SK-N-SH (cell line): ENCODE measurements around the gene E2F3. TPM values are rescaled to one million over a fixed set of nuclear protein-coding genes. Genes with fewer than 3 reads are reported as not detected.

Source experiments
- CTCF ChIA-PET: fragments of 300-600, 350-600 bp; formaldehyde crosslinking; extraction: SDS; loops from one replicate; lab custom pipeline; 2021; lab: Yijun Ruan, JAX
- POLR2A ChIA-PET: fragments of 350-600 bp; sonication (Branson Sonifier 250); formaldehyde crosslinking; extraction: SDS; loops from one replicate; lab custom pipeline; 2020; ENCODE audit warnings: antibody characterized with exemption, inconsistent platforms; lab: Yijun Ruan, JAX
- DNase-seq: peaks from one replicate; pipeline ENCODE4 v3.0.0; 2012
- H2AFZ ChIP-seq: fragments of 200-600 bp; sonication (generic); 2 replicates; pipeline ENCODE4 v1.8.1; 2016; ENCODE audit warnings: antibody characterized with exemption, mild to moderate bottlenecking, low read depth
- H3F3A ChIP-seq: fragments of 200-600 bp; sonication (generic); replicated peaks from 2 replicates; pipeline ENCODE3; 2016; ENCODE audit warnings: antibody characterized with exemption, mild to moderate bottlenecking; ENCODE audit not compliant: insufficient read depth
- H3K27ac ChIP-seq, 2 experiments: fragments of 200-500 bp in 1 of 2; fragments of 200-600 bp in 1 of 2; sonication (Bioruptor generic) in 1 of 2; sonication (generic), shearing (Covaris generic) in 1 of 2; 2 replicates each; pipeline versions ENCODE4 v1.5.1 to v1.6.1; 2014 to 2016; ENCODE audit warnings: low read depth in 2 of 2, inconsistent platforms in 1 of 2, low read length in 1 of 2, mild to moderate bottlenecking in 1 of 2, mixed read lengths in 1 of 2
- H3K27me3 ChIP-seq: fragments of 200-600 bp; sonication (generic), shearing (Covaris generic); 2 replicates; pipeline ENCODE4 v1.6.1; 2016; ENCODE audit warnings: mixed run types; ENCODE audit not compliant: insufficient read depth
- H3K36me3 ChIP-seq, 2 experiments: fragments of 200-500 bp in 1 of 2; fragments of 200-600 bp in 1 of 2; sonication (Bioruptor generic) in 1 of 2; sonication (generic) in 1 of 2; replicated peaks in 1 of 2; 2 replicates each; pipeline versions ENCODE3 to v1.5.1; 2014 to 2016; ENCODE audit warnings: low read length in 1 of 2, mild to moderate bottlenecking in 1 of 2; ENCODE audit not compliant: insufficient read depth in 2 of 2, control insufficient read depth in 1 of 2
- H3K4me1 ChIP-seq, 2 experiments: fragments of 200-500 bp in 1 of 2; fragments of 200-600 bp in 1 of 2; sonication (Bioruptor generic) in 1 of 2; sonication (generic), shearing (Covaris generic) in 1 of 2; 2 replicates each; pipeline versions ENCODE4 v1.5.1 to v1.6.1; 2014 to 2016; ENCODE audit warnings: low read depth in 1 of 2, low read length in 1 of 2, mixed run types in 1 of 2; ENCODE audit not compliant: insufficient read depth in 2 of 2, control insufficient read depth in 1 of 2
- H3K4me2 ChIP-seq: fragments of 200-600 bp; sonication (generic), shearing (Covaris generic); 2 replicates; pipeline ENCODE4 v1.6.1; 2017; ENCODE audit warnings: mixed run types
- H3K4me3 ChIP-seq, 2 experiments: fragments of 200-500 bp in 1 of 2; fragments of 200-600 bp in 1 of 2; sonication (Bioruptor generic) in 1 of 2; sonication (generic), shearing (Covaris generic) in 1 of 2; 2 replicates each; pipeline versions ENCODE4 v1.5.1 to v1.8.1; 2014 to 2016; ENCODE audit warnings: low read depth in 2 of 2, inconsistent platforms in 1 of 2, low read length in 1 of 2, mild to moderate bottlenecking in 1 of 2, mixed read lengths in 1 of 2, moderate library complexity in 1 of 2
- H3K79me2 ChIP-seq: fragments of 200-600 bp; sonication (generic); 2 replicates; pipeline ENCODE4 v1.8.1; 2017; ENCODE audit warnings: mild to moderate bottlenecking; ENCODE audit not compliant: insufficient read depth
- H3K9ac ChIP-seq: fragments of 200-600 bp; sonication (generic); 2 replicates; pipeline ENCODE4 v1.6.1; 2017; ENCODE audit warnings: mixed run types
- H3K9me2 ChIP-seq: fragments of 200-600 bp; sonication (generic); 2 replicates; pipeline ENCODE4 v1.6.1; 2017; ENCODE audit warnings: mixed run types
- H3K9me3 ChIP-seq: fragments of 200-600 bp; sonication (generic); 2 replicates; pipeline ENCODE4 v1.6.1; 2017; ENCODE audit warnings: mixed run types, mild to moderate bottlenecking, moderate library complexity
- H4K20me1 ChIP-seq: fragments of 200-600 bp; sonication (generic); 2 replicates; pipeline ENCODE4 v1.6.1; 2017; ENCODE audit warnings: mild to moderate bottlenecking, mixed run types; ENCODE audit not compliant: insufficient read depth
- EP300 ChIP-seq, 2 experiments: IDR thresholded peaks; 2 replicates each; pipeline versions ENCODE4 v1.4.0 to v1.6.1; 2012; ENCODE audit warnings: borderline replicate concordance in 1 of 2, low read depth in 1 of 2, low read length in 1 of 2
- JUND ChIP-seq: IDR thresholded peaks from 2 replicates; pipeline ENCODE4 v1.4.0; 2012
- NFIC ChIP-seq: IDR thresholded peaks from 2 replicates; pipeline ENCODE4 v1.4.0; 2012; ENCODE audit warnings: borderline replicate concordance
- NRF1 ChIP-seq: IDR thresholded peaks from 2 replicates; pipeline ENCODE4 v1.6.1; 2012; ENCODE audit warnings: low read depth, mild to moderate bottlenecking, low read length
- POLR2AphosphoS5 ChIP-seq: IDR thresholded peaks from 2 replicates; pipeline ENCODE4 v1.6.1; 2012; ENCODE audit warnings: low read depth, low read length
- RAD21 ChIP-seq: IDR thresholded peaks from 2 replicates; pipeline ENCODE4 v1.6.1; 2012; ENCODE audit warnings: mild to moderate bottlenecking, low read length
- WGBS: methylation state at CpG from one replicate; pipeline ENCODE4 v1.1.6; 2017; ENCODE audit warnings: low lambda C conversion rate; 5-methylcytosine and 5-hydroxymethylcytosine counted together
- polyA plus RNA-seq, 3 experiments: library from polyadenylated mRNA; depleted of rRNA; stranded (reverse); fragments of >200 nt; gene quantifications; 2 replicates each; pipeline ENCODE4 v1.2.3, GENCODE V29; 2012
- TF ChIP-seq, protein P1 (sequence below): IDR thresholded peaks from 2 replicates; pipeline ENCODE4; 2012
- TF ChIP-seq, protein P2 (sequence below): fragments of 200-600 bp; sonication (generic); IDR thresholded peaks from 2 replicates; pipeline ENCODE4 v1.6.1; 2017; ENCODE audit warnings: antibody characterized with exemption, mild to moderate bottlenecking, moderate library complexity
- TF ChIP-seq, protein P3 (sequence below): IDR thresholded peaks from 2 replicates; pipeline ENCODE4 v1.4.0; 2012; ENCODE audit warnings: low read depth, borderline replicate concordance
- TF ChIP-seq, protein P4 (sequence below): fragments of 150-350 bp; IDR thresholded peaks from 2 replicates; pipeline ENCODE4 v1.6.1; 2017; ENCODE audit warnings: antibody characterized with exemption, low read length, low read depth, borderline replicate concordance
- TF ChIP-seq, protein P5 (sequence below): IDR thresholded peaks from 2 replicates; pipeline ENCODE4 v1.4.0; 2012; ENCODE audit warnings: low read depth

The E2F3 gene
- polyA plus RNA-seq, 1 of the 3 experiments (the other 2 are of a cell fraction): 12.7 TPM

DNA sequence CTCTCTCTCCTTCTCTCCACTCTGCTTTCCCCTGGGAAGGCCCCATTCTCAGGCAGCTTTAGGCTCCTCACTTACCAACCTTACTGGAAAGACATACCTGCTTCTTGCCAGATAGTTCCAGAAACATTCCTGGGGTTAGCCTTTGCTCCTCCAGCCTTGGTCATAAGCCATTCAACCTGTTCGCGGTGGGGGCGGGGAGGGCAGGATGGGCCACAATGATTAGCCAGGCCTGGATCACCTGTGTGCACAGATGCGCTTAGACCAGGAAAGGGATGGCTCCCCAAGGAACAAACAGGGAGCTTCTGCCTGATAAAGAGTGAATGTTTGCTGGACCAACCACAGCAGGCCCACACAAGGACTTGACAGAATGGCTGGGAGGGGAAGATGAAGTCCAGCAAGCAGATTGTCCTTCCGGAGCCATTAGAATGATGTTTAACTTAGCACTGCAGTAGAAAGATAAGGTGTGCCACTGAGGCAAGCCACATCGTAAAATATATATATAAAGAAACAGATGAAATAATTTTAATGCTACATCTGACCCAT is 74.9 kb downstream of the E2F3 start:
- Histone ChIP-seq H3K9ac (no peak overlapping the region), H2AFZ (no peak overlapping the region), H3K79me2 (peaks cover 87% of the 10 kb centered on the region), H3K4me3 (no peak overlapping the region), H3K27me3 (no peaks in the 10 kb centered on the region), H3K4me2 (no peak overlapping the region), H3F3A (peaks cover 4% of the 10 kb centered on the region), H3K36me3 (peaks cover 8 to 12% of the 10 kb centered on the region in 2 experiments), H3K27ac (no peak overlapping the region), H3K9me3 (no peaks in the 10 kb centered on the region), H3K4me1 (peaks cover 0 to 6% of the 10 kb centered on the region in 2 experiments; a peak in 1 of 4 replicates), H4K20me1 (peaks cover 60% of the 10 kb centered on the region), H3K9me2 (no peaks in the 10 kb centered on the region)
- no peak for DNase-seq
- WGBS: 93% methylated on average over 4 of the region's 6 CpGs
- ChIA-PET POLR2A (no interaction called here), CTCF (no interaction called here)
- TF ChIP-seq, protein P1, sequence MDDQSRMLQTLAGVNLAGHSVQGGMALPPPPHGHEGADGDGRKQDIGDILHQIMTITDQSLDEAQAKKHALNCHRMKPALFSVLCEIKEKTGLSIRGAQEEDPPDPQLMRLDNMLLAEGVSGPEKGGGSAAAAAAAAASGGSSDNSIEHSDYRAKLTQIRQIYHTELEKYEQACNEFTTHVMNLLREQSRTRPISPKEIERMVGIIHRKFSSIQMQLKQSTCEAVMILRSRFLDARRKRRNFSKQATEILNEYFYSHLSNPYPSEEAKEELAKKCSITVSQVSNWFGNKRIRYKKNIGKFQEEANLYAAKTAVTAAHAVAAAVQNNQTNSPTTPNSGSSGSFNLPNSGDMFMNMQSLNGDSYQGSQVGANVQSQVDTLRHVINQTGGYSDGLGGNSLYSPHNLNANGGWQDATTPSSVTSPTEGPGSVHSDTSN: no peak
- TF ChIP-seq RAD21: no peak
- TF ChIP-seq NRF1: no peak

DNA sequence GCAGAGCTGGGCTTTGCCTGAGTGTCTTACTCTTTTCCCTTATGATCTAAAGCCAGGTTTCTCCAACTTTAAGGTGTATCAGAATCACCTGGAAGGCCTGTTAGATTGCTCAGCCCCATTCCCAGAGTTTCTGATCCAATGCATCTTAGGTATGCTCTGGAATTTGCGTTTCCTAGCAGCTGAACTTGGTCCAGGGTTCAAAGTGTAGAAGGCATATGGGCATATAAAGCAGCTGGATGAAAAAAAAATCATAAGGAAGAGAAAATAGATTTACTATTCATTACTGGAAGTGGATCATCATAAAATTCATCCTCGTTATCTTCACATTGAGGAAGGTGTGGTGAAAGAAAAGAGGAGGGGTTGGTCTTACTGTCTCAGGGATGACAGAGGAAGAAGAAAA is 75.8 kb downstream of the E2F3 start:
- CTCF ChIA-PET: interaction anchor here (0.7 kb wide), 1 partner anchor 24 kb away, joined by 3 read pairs; no protein-coding TSS in a partner anchor
- Histone ChIP-seq H3K36me3 (peaks cover 15 to 20% of the 10 kb centered on the region in 2 experiments), H2AFZ (no peak overlapping the region), H3K4me1 (peaks cover 0 to 6% of the 10 kb centered on the region in 2 experiments; a peak in 1 of 4 replicates), H4K20me1 (peaks cover 53% of the 10 kb centered on the region), H3K4me2 (no peak overlapping the region), H3K27ac (no peak overlapping the region), H3K79me2 (peaks cover 85% of the 10 kb centered on the region), H3K9ac (no peak overlapping the region), H3K4me3 (no peak overlapping the region), H3K9me3 (no peaks in the 10 kb centered on the region), H3K9me2 (no peaks in the 10 kb centered on the region), H3F3A (peaks cover 4% of the 10 kb centered on the region), H3K27me3 (no peaks in the 10 kb centered on the region)
- POLR2A ChIA-PET: no interaction called here
- no peak for DNase-seq
- no peak for TF ChIP-seq POLR2AphosphoS5
- TF ChIP-seq, protein P2, sequence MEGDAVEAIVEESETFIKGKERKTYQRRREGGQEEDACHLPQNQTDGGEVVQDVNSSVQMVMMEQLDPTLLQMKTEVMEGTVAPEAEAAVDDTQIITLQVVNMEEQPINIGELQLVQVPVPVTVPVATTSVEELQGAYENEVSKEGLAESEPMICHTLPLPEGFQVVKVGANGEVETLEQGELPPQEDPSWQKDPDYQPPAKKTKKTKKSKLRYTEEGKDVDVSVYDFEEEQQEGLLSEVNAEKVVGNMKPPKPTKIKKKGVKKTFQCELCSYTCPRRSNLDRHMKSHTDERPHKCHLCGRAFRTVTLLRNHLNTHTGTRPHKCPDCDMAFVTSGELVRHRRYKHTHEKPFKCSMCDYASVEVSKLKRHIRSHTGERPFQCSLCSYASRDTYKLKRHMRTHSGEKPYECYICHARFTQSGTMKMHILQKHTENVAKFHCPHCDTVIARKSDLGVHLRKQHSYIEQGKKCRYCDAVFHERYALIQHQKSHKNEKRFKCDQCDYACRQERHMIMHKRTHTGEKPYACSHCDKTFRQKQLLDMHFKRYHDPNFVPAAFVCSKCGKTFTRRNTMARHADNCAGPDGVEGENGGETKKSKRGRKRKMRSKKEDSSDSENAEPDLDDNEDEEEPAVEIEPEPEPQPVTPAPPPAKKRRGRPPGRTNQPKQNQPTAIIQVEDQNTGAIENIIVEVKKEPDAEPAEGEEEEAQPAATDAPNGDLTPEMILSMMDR: no peak
- TF ChIP-seq, protein P3, sequence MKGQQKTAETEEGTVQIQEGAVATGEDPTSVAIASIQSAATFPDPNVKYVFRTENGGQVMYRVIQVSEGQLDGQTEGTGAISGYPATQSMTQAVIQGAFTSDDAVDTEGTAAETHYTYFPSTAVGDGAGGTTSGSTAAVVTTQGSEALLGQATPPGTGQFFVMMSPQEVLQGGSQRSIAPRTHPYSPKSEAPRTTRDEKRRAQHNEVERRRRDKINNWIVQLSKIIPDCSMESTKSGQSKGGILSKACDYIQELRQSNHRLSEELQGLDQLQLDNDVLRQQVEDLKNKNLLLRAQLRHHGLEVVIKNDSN: no peak
- TF ChIP-seq EP300 (IDR thresholded peaks at IDR 0.05; ENCODE audit: borderline replicate concordance in 1 of 2, low read depth in 1 of 2, low read length in 1 of 2): no peak
- TF ChIP-seq NRF1: no peak
- TF ChIP-seq, protein P4, sequence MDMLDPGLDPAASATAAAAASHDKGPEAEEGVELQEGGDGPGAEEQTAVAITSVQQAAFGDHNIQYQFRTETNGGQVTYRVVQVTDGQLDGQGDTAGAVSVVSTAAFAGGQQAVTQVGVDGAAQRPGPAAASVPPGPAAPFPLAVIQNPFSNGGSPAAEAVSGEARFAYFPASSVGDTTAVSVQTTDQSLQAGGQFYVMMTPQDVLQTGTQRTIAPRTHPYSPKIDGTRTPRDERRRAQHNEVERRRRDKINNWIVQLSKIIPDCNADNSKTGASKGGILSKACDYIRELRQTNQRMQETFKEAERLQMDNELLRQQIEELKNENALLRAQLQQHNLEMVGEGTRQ: no peak
- TF ChIP-seq, protein P5, sequence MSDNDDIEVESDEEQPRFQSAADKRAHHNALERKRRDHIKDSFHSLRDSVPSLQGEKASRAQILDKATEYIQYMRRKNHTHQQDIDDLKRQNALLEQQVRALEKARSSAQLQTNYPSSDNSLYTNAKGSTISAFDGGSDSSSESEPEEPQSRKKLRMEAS: no peak
- no peak for TF ChIP-seq NFIC
- no peak for TF ChIP-seq JUND
- 100% methylated on average over 2 of the region's 2 CpGs for WGBS
